Lung (tissue), 12 donors: ENCODE measurements around the gene SMAD6. TPM values are rescaled to one million over a fixed set of nuclear protein-coding genes. Genes with fewer than 3 reads are reported as not detected.

Experiments used
- ATAC-seq: fragments of 200-7000 bp; cut with Tn5 transposase; one replicate; pipeline ENCODE4 v1.9.1; 2020; ENCODE audit warnings: moderate number of reproducible peaks; ENCODE audit not compliant: insufficient read depth, low FRiP score
- DNase-seq, 3 donors: peaks; one replicate each; pipeline ENCODE4 v3.0.0-alpha.2; 2013 to 2017
- H3K27ac ChIP-seq, 2 donors: one replicate each; pipeline ENCODE4 v1.5.1; 2013; ENCODE audit warnings: mild to moderate bottlenecking in 2 of 2, moderate library complexity in 2 of 2, control low read depth in 1 of 2, inconsistent platforms in 1 of 2, low read depth in 1 of 2, low read length in 1 of 2
- H3K27me3 ChIP-seq, 3 donors: one replicate each; pipeline ENCODE4 v1.5.1; 2013; ENCODE audit warnings: low read length in 2 of 3; ENCODE audit not compliant: control insufficient read depth in 3 of 3, insufficient read depth in 3 of 3
- H3K36me3 ChIP-seq, 4 donors: one replicate each; pipeline ENCODE4 v1.5.1; 2013; ENCODE audit warnings: low read length in 4 of 4, mild to moderate bottlenecking in 1 of 4, moderate library complexity in 1 of 4; ENCODE audit not compliant: control insufficient read depth in 4 of 4, insufficient read depth in 4 of 4
- H3K4me1 ChIP-seq, 5 donors: one replicate each; pipeline ENCODE4 v1.5.1; 2013; ENCODE audit warnings: low read length in 5 of 5, mild to moderate bottlenecking in 2 of 5, moderate library complexity in 1 of 5; ENCODE audit not compliant: control insufficient read depth in 5 of 5, insufficient read depth in 5 of 5
- H3K4me3 ChIP-seq: one replicate; pipeline ENCODE4 v1.5.1; 2013; ENCODE audit warnings: mild to moderate bottlenecking, control low read depth, moderate library complexity
- H3K9ac ChIP-seq, 2 donors: one replicate each; pipeline ENCODE4 v1.5.1; 2013; ENCODE audit warnings: low read length in 2 of 2, control low read depth in 1 of 2; ENCODE audit not compliant: insufficient read depth in 1 of 2
- H3K9me3 ChIP-seq, 4 donors: one replicate each; pipeline ENCODE4 v1.5.1; 2013; ENCODE audit warnings: low read length in 3 of 4, mild to moderate bottlenecking in 1 of 4, moderate library complexity in 1 of 4; ENCODE audit not compliant: control insufficient read depth in 4 of 4, insufficient read depth in 3 of 4
- CTCF ChIP-seq: IDR thresholded peaks from 2 replicates; pipeline ENCODE4 v1.5.1; 2012; ENCODE audit warnings: mild to moderate bottlenecking; ENCODE audit errors: control extremely low read depth, extremely low read depth
- WGBS, 2 donors: extraction: QIAGEN DNeasy Blood & Tissue Kit; methylation state at CpG; one replicate each; pipeline ENCODE4 v1.1.7; 2013; 5-methylcytosine and 5-hydroxymethylcytosine counted together
- polyA plus RNA-seq, 2 donors: library from polyadenylated mRNA; stranded (reverse); fragments of 200-250 nt; gene quantifications; one replicate each; pipeline ENCODE4 v1.2.1, GENCODE V29; 2013
- total RNA-seq, 2 donors: library from RNA; depleted of rRNA in 1 of 2; stranded (reverse); fragments of >200 nt in 1 of 2; gene quantifications; one replicate each; pipeline ENCODE4 v1.2.1, GENCODE V29; 2014 to 2021
- donor health status: control.
- donor health status: control.
- donor health status: Bipolar disorder and iron deficiency.
- donor health status: healthy.
- donor health status: DM: yes; HTN: yes; CAD: no.

SMAD6 gene
- total and polyA plus RNA-seq, 4 donors: 24.2 to 67.9 (median 59.1) TPM

- H3K27ac ChIP-seq: no peak overlapping the region
- no peak overlapping the region for H3K9ac ChIP-seq
- H3K36me3 ChIP-seq: peaks cover 0 to 11% (median 4%) of the 10 kb centered on the region in 4 donors
- whole genome bisulfite sequencing, 2 donors: 80 to 83% methylated on average over 1 of the region's 1 CpG
- no peaks in the 10 kb centered on the region for H3K27me3 ChIP-seq
- ATAC-seq (no peak), DNase-seq (no peak)
- no peak overlapping the region for H3K4me3 ChIP-seq
- H3K9me3 ChIP-seq: no peaks in the 10 kb centered on the region
- no peak for TF ChIP-seq CTCF
- peaks cover 0 to 33% (median 28%) of the 10 kb centered on the region in 5 donors for H3K4me1 ChIP-seq
Measured at GRCh38 chr15:66778314-66778665, 76.3 kb downstream of the SMAD6 start.

GRCh38 chr15:66778716-66779115 lies 76.7 kb downstream of the SMAD6 start:
- Histone ChIP-seq H3K9me3 (no peaks in the 10 kb centered on the region), H3K27me3 (no peaks in the 10 kb centered on the region), H3K9ac (no peak overlapping the region), H3K4me1 (peaks cover 0 to 29% (median 24%) of the 10 kb centered on the region in 5 donors), H3K36me3 (peaks cover under 1 to 11% (median 6%) of the 10 kb centered on the region in 4 donors), H3K4me3 (no peak overlapping the region), H3K27ac (no peak overlapping the region)
- no peak for TF ChIP-seq CTCF
- DNase-seq: no peak
- WGBS, 2 donors: 89 to 93% methylated on average over 8 of the region's 8 CpGs
- no peak for ATAC-seq

GRCh38 chr15:66779331-66780009 lies 77.4 kb downstream of the SMAD6 start:
- peak overlapping the region in 1 of 2 donors; percentile 39 for H3K27ac ChIP-seq

More at GRCh38 chr15:66779331-66780009, 77.4 kb downstream of the SMAD6 start:
- 90 to 100% methylated on average over 4 of the region's 4 CpGs for whole genome bisulfite sequencing, 2 donors
- Histone ChIP-seq H3K27me3 (no peaks in the 10 kb centered on the region), H3K4me3 (no peak overlapping the region), H3K4me1 (peaks cover 0 to 21% (median 16%) of the 10 kb centered on the region in 5 donors), H3K9ac (no peak overlapping the region), H3K9me3 (no peaks in the 10 kb centered on the region), H3K36me3 (peaks cover 4 to 11% (median 7%) of the 10 kb centered on the region in 4 donors)
- no peak for TF ChIP-seq CTCF
- no peak for ATAC-seq
- no peak for DNase-seq
